ENCODE measurements around the gene AGBL5. TPM values are rescaled to one million over a fixed set of nuclear protein-coding genes. Genes with fewer than 3 reads are reported as not detected.

Gene AGBL5
- total RNA-seq, 1 donor from 2014 or later, result 23.4 TPM

DNA sequence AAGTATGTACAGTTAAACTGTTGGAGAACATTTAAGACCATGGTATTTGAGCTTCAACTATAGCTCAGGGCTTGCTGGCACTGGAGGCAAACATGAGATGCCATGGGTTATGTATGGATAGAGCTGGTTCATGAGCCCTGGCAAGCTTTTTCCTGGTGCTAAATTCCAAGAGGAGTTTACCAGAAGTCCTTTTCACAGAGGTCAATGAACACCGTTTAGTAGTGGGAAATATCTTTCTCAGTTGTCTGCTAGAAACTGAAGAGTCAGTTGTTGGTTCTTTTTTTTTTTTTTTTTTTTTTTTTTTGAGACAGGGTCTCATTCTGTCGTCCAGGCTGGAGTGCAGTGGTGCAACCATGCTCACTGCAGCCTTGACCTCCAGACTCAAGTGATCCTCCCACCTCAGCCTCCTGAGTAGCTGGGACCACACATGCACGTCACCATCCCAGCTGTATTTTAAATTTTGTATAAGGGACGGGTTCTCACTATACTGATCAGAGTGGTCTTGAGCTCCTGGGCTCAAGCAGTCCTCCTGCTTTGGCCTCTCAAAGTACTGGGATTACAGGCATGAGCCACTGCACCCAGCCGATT lies 36.4 kb downstream of the AGBL5 start:
- no peak overlapping the region for H3K4me3 Mint-ChIP-seq (ENCODE audit: unreplicated experiment)
- peaks cover 1% of the 10 kb centered on the region for H3K36me3 Mint-ChIP-seq (ENCODE audit: unreplicated experiment)
- TF ChIP-seq, protein P1, sequence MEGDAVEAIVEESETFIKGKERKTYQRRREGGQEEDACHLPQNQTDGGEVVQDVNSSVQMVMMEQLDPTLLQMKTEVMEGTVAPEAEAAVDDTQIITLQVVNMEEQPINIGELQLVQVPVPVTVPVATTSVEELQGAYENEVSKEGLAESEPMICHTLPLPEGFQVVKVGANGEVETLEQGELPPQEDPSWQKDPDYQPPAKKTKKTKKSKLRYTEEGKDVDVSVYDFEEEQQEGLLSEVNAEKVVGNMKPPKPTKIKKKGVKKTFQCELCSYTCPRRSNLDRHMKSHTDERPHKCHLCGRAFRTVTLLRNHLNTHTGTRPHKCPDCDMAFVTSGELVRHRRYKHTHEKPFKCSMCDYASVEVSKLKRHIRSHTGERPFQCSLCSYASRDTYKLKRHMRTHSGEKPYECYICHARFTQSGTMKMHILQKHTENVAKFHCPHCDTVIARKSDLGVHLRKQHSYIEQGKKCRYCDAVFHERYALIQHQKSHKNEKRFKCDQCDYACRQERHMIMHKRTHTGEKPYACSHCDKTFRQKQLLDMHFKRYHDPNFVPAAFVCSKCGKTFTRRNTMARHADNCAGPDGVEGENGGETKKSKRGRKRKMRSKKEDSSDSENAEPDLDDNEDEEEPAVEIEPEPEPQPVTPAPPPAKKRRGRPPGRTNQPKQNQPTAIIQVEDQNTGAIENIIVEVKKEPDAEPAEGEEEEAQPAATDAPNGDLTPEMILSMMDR (IDR thresholded peaks at IDR 0.05), result no peak
- H3K4me1 Mint-ChIP-seq (ENCODE audit: unreplicated experiment), result peaks cover 16% of the 10 kb centered on the region
- H3K27ac Mint-ChIP-seq (ENCODE audit: unreplicated experiment), result no peak overlapping the region
- no peaks in the 10 kb centered on the region for H3K9me3 Mint-ChIP-seq (ENCODE audit: unreplicated experiment)
- DNase-seq (ENCODE audit: extremely low spot score, unreplicated experiment), result no peak
- no peaks in the 10 kb centered on the region for H3K27me3 Mint-ChIP-seq (ENCODE audit: unreplicated experiment)

- Mint-ChIP-seq H3K36me3 (ENCODE audit: unreplicated experiment) (no peaks in the 10 kb centered on the region), H3K27me3 (ENCODE audit: unreplicated experiment) (no peaks in the 10 kb centered on the region), H3K4me1 (ENCODE audit: unreplicated experiment) (peaks cover 16% of the 10 kb centered on the region), H3K27ac (ENCODE audit: unreplicated experiment) (no peak overlapping the region), H3K9me3 (ENCODE audit: unreplicated experiment) (no peaks in the 10 kb centered on the region), H3K4me3 (ENCODE audit: unreplicated experiment) (no peak overlapping the region)
- no peak for DNase-seq (ENCODE audit: extremely low spot score, unreplicated experiment)
- TF ChIP-seq, protein P1 (IDR thresholded peaks at IDR 0.05), result no peak
Observed at GRCh38 chr2:27088634-27089033, 37.2 kb downstream of the AGBL5 start.

- Mint-ChIP-seq H3K27me3 (ENCODE audit: unreplicated experiment) (no peaks in the 10 kb centered on the region), H3K4me3 (ENCODE audit: unreplicated experiment) (no peak overlapping the region), H3K4me1 (ENCODE audit: unreplicated experiment) (peaks cover 16% of the 10 kb centered on the region), H3K9me3 (ENCODE audit: unreplicated experiment) (no peaks in the 10 kb centered on the region), H3K27ac (ENCODE audit: unreplicated experiment) (no peak overlapping the region), H3K36me3 (ENCODE audit: unreplicated experiment) (no peaks in the 10 kb centered on the region)
- no peak for DNase-seq (ENCODE audit: extremely low spot score, unreplicated experiment)
- TF ChIP-seq, protein P1 (IDR thresholded peaks at IDR 0.05), result no peak
Observed at GRCh38 chr2:27089111-27089954, 37.9 kb downstream of the AGBL5 start.

- Mint-ChIP-seq H3K27ac (ENCODE audit: unreplicated experiment) (no peak overlapping the region), H3K36me3 (ENCODE audit: unreplicated experiment) (no peaks in the 10 kb centered on the region), H3K27me3 (ENCODE audit: unreplicated experiment) (no peaks in the 10 kb centered on the region), H3K4me1 (ENCODE audit: unreplicated experiment) (peaks cover 8% of the 10 kb centered on the region), H3K4me3 (ENCODE audit: unreplicated experiment) (no peak overlapping the region), H3K9me3 (ENCODE audit: unreplicated experiment) (no peaks in the 10 kb centered on the region)
- DNase-seq (ENCODE audit: extremely low spot score, unreplicated experiment), result no peak
- TF ChIP-seq, protein P1 (IDR thresholded peaks at IDR 0.05), result no peak
Observed at GRCh38 chr2:27091746-27092695, 40.6 kb downstream of the AGBL5 start.
